HuH-7 (cell line): ENCODE data around the gene RPUSD1.

Source experiments
- DNase-seq: peaks from one replicate; pipeline ENCODE4 v3.0.0; 2011; ENCODE audit warnings: low spot score

The RPUSD1 gene

DNA sequence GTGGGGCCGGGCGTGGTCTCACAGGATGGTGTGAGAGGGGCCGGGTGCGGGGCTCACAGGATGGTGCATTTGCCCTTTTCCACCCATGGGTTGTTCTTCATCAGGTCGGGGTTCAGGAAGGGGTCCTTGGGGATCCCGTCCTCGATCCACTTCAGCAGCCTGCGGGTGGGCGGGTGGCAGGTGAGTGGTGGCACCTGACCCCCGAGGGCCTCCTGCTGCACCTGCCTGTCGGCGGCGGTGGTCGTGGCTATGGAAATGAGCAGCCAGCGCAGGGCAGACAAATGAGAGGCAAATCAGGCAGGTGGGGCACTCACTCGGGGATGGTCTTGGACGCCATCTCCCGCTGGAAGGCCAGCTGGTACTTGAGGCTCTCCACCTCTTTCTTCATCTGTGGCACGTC lies 10.5 kb upstream of the RPUSD1 start:
- DNase-seq, result no peak

DNA sequence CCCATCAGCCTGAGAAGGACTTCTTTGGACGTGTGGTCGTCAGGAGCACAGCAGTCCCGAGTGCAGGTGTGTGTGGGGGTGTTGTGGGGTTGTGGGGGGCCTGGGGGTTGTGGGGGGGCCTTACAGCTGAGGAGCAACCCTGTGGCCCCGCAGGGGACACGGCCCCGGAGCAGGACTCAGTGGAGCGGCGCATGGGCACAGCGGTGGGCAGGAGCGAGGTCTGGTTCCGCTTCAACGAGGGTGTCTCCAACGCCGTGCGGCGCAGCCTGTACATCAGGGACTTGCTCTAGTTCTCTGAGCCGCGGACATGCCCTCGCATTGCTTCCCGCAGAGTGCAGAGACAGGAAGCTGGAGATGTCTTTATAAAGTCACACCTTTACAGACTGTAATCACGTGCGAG lies 9.5 kb upstream of the RPUSD1 start:
- no peak for DNase-seq

DNA sequence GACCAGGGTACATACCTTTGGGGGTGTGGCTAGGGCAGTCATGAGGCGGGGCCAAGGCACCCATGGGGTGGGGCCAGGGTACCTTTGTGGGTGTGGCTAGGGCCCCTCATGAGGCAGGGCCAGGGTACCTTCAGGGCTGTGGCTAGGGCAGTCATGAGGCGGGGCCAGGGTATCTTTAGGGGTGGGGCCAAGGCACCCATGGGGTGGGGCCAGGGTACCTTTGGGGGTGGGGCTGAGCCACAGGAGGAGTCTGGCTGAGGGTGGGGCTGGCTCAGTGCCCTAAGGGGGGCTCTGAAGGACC lies 8.9 kb upstream of the RPUSD1 start:
- DNase-seq, result no peak

DNA sequence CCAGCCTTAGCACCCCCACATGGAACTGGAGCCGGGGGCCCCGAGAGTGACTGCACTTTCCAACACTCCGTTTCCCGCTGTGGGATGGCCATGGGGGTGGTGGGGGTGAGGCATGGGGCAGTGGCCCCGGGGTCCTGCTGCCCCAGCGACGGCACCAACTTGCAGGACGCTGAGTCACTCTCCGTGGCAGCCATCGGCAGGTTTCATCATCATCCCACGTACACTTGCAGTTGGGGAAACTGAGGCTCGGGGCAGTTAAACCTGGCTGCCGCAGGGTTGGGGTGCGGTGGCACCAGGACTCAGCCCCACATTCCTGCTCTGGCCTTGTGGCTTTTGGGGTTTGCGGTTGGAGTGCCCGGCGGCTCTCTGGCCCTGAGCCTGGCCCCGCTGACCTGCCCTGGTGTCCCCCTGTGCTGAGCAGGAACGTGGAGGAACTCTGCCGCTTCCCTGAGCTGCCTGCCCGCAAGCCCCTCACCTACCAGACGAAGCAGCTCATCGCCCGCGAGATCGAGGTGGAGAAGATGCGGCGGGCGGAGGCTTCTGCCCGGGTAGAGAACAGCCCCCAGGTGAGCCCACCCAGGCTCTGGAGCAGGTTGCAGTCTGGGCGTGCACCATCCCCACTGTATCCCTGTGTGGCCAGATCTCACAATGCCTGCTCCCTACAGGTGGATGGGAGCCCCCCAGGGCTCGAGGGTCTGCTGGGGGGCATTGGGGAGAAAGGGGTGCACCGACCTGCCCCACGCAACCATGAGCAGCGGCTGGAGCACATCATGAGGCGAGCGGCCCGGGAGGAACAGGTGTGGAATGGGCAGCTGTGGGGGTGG lies 8.3 kb upstream of the RPUSD1 start:
- DNase-seq, result no peak

DNA sequence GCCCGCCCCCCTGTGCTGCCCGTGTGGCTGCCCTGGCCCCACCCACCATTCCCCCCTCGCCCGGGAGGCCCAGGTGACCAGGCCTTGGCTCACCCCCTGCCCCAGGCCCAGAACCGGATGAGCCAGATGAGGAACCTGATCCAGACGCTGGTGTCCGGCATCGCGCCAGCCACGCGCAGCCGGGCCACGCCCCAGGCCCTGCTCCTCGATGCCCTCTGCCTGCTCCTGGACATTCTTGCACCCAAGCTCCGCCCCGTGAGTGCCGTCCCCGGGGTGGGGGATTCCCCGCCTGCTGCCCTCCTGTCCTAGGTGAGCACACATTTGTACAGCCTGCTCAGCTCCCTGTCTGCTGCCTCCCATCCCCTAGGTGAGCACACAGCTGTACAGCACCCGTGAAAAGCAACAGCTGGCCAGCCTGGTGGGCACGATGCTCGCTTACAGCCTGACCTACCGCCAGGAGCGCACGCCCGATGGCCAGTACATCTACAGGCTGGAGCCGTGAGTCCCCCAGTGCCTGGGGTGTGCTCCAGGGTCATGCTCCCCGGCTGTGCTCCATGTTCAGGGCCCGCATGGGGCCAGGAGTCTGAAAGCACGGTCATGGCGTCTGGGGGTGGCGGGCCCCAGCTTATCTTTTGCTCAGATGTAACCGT lies 7.5 kb upstream of the RPUSD1 start:
- no peak for DNase-seq

DNA sequence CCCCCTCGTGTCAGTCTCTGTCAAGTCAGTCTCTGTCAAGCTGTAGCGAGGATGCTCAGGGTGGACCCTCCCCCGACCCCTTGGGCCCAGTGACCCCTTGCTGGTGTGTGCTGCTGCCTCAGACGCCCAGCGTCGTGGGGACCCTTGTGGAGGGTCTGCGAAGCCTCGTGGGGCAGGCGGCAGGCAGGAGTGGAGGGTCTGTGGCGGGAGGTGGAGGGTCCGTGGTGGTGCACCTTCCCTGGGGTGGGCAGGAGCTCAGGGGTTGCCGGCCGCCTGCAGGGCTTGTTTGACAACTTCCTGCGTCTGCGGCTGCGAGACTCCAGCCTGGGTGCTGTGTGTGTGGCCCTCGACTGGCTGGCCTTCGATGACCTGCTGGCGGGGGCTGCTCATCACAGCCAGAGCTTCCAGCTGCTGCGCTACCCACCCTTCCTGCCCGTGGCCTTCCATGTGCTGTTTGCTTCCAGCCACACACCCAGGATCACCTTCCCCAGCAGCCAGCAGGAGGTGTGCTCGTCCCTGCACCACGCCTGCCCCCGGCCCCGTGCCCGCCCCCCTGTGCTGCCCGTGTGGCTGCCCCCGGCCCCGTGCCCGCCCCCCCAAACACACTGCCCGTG lies 6.8 kb upstream of the RPUSD1 start:
- no peak for DNase-seq

DNA sequence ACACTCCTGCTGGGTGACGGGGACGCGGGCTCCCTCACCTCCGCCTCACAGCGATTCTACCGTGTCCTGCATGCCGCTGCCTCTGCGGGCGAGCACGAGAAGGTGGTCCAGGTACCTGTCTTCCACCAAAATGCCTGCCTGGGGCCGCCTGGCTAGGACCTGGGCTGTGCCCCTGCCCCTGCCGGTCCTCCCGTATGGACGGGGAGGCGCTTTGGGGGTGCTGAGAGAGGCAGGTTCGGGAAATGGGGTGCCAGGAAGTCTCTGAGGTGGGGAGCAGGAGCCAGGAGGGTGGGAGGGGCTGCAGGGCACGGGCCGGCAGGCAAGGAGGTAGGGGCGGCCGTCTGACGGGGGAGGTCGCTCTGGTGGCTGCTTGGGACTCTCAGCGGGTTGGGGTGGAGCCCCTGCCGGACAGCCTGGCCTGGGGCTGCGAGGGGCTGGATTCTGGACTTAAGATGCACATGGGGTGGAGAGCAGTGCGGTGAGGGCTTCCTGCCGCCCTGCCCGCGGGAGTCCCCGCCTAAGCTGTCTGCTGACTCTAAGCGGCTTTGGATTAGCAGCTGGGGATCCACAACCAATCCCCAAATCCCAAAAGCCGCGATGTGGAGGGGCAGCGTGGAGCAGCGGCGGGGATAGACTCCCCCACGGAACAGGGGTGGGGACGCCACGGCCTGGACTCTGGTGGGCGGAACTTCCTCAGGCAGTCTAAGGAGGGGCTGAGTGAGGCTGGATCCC lies 6.1 kb upstream of the RPUSD1 start:
- no peak for DNase-seq

DNA sequence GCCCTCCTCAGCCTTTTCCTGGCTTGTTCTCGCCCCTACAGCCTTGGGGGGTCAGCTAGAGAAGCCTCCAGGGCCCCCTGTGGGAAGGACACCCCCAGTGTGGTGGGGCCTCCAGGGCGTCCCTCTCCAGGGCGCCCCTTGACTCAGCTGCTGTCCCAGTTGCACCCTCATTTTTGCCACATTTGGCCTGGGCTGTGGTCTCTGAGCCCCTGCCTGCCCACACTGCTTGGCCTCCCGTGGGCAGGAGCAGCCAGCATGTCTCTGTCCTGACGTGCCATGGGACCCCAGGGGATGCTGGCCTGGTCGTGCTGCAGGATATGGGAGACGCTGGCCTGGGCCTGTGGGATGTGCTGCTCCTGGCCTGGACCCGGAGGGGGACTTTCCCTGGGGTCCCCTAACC lies 5.2 kb upstream of the RPUSD1 start:
- no peak for DNase-seq

DNA sequence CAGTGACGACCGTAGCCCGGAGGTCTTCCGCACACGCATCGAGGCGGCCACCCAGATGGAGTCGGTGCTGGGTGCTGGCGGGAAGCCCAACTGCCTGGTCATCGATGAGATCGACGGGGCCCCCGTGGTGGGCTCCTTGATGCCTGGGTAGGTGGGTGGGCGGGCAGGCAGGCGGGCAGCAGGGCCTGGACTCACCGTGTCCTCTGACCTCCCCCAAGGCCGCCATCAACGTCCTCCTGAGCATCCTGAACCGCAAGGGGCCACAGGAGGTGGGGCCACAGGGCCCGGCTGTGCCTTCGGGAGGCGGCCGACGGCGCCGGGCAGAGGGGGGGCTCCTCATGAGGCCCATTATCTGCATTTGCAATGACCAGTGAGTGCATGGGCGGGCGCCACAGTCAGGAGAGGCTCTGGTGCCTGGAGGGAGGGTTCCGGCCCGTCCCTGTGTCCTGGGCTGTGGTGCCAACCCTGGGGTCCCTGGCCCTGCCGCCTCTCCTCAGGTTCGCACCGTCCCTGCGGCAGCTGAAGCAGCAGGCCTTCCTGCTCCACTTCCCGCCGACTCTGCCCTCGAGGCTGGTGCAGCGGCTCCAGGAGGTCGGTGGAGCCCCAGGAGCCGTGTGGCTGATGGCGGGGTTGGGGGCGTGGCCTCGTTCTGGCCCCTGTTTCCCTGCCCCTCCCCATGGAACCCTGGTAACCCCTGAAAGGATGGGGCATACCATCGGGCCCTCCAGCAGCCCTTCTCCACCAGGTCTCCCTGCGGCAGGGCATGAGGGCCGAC lies 4.2 kb upstream of the RPUSD1 start:
- DNase-seq, result no peak

DNA sequence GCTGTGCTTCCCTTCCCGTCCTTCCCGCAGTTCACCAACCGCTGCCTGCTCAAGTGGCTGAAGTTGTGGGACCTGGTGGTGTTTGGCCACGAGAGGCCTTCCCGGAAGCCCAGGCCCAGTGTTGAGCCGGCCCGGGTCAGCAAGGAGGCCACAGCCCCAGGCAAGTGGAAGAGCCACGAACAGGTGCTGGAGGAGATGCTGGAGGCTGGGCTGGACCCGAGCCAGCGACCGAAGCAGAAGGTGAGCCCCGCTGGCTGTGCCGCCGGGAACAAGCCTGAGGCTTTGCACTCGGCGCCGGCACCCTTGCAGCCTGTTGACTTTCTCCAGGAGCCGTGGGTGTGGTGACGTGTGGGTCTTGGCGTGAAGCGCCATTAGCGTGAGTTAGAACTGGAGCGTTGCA lies 3.0 kb upstream of the RPUSD1 start:
- no peak for DNase-seq

DNA sequence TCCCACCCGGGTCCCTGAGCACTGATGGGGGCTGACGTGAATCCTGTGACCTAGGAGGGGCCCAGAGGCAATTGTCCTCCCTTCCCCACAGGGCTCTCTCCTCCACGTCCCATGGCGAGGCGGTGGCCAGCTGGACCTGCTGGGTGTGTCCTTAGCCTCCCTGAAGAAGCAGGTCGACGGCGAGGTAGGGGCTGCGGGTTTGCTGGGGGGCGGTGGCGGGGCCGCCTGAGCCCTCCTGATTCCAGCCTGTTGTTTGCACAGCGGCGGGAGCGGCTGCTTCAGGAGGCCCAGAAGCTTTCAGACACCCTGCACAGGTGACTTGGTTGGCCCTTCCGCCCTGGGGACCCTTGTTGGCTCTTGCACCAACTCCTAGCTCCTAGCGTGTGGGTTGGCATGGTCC lies 1.9 kb upstream of the RPUSD1 start:
- DNase-seq, result no peak

DNA sequence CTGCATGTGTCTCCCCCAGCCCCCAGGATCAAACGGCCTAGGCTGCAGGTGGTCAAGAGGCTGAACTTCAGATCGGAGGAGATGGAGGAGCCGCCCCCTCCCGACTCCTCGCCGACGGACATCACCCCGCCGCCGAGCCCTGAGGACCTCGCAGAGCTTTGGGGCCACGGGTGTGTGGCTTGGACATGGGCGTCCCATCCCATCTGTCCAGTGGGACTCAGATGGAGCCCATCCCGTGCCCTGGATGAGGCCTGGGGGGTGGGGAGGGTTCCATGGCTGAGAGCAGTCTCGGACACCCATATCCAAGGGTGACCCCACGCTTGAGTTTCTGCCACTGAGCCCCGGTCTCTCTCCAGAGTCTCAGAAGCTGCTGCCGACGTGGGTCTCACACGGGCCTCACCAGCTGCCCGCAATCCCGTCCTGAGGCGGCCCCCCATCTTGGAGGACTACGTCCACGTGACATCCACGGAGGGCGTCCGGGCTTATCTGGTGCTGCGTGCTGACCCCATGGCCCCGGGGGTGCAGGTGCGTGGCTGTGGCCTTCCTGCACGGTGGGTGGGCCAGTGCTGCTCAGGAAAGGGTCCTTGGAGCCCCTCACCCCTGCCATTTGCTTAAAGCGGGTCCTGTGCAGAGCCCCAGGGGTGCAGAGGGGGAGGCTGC lies 1.1 kb upstream of the RPUSD1 start:
- DNase-seq, result no peak

DNA sequence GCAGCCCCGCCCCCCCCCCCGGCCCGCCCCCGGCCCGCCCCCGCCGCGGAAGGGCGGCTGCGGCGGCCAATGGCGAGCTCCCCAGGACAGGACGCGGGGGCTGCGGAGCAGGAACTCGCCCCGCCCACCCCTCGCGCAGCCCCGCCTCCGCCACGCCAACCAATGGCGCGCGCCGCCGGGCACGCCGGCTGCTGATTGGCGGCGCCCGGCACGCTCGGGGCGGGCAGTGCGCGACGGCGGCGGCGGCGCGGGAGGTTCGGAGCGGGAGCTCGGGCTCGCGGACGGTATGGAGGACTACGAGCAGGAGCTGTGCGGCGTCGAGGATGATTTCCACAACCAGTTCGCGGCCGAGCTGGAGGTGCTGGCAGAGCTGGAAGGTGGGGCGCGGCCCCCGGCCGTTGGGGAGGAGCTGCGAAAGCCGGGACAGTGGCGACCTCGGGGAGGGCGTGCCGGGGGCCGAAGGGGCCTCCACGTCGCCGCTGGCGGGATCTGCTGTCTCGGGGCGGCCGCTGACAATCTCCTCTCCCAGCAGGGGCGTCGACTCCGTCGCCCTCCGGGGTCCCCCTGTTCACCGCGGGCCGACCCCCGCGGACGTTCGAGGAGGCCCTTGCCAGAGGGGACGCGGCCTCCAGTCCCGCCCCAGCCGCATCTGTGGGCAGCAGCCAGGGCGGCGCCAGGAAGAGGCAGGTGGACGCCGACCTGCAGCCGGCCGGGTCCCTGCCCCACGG lies 382 bp upstream of the RPUSD1 start, which contains the start of gene CHTF18:
Gene CHTF18, plus strand, starts transcription at position 222 of the 728 bp plus-strand sequence. Its CDS starts 65 bp downstream, at position 287.
- DNase-seq, result peak; percentile 96

DNA sequence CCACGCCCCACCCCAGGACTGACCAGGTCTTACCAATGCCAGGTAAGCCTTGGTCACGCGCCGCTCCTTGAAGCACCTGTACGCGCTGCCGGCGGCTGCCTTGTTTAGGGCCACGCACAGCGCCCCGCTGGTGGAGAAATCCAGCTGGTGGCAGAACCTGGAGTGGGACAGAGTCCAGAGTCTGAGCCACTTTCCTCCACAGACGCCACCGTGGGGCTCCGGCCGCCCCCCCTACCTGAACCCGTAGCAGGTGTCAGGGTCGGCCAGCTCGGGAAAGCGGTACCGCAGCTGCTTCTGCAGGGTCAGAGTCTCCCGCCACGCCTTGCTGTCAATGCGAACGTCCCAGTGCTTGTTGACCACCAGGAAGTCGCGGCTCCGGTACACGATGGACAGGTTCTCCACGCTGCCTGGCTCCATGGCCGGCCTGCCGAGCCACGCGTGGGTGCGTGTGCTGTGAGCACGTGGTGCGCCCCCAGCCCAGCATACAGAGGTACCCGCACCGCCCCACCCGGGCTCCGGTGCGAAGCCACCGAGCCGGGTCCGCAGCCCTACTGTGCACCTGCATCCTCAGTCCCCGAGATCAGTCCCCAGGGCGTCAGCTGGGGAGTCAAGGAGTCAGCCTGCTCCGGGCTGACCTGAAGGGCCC lies 737 bp downstream of the RPUSD1 start:
- DNase-seq, result no peak

DNA sequence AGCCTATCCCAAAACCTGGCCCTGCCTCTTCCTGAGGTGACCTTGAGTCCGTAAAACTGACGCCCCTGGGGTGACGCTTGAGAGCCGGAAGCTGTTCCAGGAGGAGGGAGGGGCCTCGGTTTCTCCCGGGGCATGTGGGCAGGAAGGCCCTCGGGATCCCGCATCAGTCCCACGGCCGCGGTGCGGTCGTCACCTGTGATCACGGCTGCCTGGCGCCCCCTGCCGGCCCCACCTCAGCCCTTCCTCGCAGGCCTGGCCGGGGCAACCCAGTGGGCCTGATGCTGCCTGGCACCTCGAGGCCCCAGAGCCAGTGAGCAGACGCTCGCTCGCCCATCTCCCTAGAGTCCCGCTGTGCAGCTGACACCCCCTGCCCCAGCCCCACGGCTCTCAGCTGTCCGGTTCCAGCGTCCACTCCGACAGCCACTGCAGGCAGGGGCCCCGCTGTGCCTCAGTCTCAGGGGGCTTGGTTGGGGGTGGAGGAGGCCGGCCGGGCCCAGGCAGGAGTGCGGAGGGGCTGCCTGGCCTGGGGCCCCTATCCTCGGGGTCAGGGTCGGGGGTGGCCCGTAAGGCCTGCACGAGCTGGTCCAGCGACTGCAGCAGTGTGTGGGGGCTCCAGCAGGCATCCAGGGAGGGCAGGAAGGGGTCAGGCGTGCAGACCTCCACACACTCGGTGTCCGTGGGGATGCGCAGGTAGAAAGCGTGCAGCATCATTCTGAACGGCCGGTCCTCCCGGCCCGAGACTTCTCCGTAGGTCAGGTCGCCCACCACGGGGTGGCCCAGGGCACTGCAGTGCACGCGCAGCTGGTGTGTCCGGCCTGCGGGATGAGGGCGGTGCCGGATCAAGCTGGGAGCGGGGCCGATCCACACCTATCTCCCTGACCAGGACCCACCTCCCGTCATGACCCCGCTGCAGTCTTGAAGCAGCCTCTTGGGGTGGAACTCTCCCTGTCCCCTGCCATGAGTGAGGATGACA lies 2.3 kb downstream of the RPUSD1 start:
- DNase-seq, result peak; percentile 77

DNA sequence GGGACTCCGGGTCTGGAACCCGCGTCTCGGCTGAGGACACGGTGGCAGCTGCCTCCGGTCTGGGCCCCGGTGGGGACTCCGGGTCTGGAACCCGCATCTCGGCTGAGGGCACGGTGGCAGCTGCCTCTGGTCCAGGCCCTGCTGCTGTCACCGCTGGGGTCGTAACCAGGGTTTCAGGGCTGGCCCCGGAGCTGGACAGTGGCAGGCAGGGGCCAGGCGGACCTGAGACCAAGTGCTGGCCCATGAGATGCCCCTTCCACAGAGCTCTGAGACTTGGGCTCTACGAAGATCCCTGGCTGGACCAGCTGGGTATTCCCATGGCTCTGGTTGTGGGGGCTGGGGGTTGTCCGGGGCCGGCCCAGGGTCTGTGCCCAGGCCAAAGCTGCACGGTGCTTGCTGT lies 3.8 kb downstream of the RPUSD1 start:
- DNase-seq, result no peak

DNA sequence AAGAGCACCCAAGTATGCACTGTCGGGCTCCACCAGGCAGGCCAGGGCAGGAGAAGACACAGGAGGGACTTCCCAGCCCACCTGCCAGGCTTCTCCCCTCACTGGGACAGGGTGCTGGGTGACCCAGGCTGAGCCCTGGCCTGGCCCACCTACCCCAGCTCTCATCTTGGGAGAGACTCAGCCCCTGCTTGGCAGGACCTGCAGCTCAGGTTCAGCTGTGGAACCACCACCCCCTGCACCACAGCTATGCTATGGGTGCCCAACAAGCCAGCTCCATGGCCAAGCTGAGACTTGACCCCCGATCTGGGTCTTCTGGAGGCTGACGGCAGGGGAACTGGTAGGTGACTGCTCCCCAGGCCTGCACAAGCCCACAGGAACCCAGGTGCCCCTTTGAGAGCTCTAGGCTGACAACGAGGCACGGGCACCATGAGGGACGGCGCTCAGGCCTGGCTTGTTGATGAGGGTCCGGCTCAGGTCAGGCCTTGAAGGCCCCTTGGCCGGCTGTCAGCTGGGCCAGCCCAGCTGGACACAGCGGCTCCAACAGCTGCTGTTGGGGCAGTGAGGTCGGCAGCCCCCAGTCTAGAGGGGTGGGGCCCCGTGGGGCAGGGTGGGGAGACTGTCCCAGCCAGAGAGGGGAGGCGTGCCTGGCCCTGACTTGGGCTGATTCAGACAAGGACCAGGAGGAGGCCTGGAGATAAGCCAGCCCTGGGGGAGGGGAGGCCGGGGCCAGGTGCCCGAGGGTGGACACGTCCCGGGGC lies 4.6 kb downstream of the RPUSD1 start:
- no peak for DNase-seq

DNA sequence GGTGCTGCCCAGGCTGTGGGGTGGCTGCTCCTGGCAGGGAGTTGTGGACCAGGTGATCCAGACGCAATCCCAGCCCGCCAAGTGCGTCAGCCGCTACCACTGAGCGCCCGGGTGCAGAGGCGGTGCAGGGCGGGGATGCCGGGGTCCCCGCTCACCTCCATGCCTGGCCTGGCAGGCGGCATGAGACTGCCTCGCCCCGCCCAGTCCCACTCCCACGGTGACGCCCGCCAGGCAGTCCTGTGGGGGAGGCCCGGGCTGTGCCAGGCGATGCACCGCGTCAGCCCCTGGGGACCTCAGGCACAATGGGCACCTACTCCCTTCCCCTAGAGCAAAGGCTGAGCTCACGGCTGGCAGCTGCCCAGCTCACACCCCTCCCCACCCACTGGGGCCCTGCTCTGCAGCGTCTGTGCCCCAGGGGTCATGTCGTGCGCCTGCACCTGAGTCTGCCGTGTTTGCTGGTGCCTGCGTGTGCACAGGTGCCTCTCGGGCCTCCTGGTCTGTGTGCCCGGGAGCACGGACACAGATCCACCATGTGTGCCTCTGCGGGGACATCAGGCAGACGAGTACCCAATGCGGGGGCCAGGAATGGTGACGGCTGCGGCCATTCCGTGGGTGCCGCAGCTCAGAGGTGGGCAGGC lies 5.3 kb downstream of the RPUSD1 start:
- DNase-seq, result no peak
